RWPE2 (cell line): Measurements from ENCODE around the gene MFSD11.
"Not testable (repeated sequence)": the region's sequence is repeated elsewhere in the genome, so short reads cannot be mapped to it uniquely, and the experiment has no call there.

Experiments
- ATAC-seq: fragments of 200-7000 bp; cut with Tn5 transposase; 3 replicates; pipeline ENCODE4 v1.9.1; 2021; ENCODE audit warnings: low read depth
- DNase-seq: peaks from one replicate; pipeline ENCODE4 v3.0.0-alpha.2; 2020; ENCODE audit warnings: low spot score
- H3K27ac ChIP-seq: fragments of 450-650 bp; 2 replicates; pipeline ENCODE4 v1.5.1; 2017; ENCODE audit warnings: mild to moderate bottlenecking; ENCODE audit not compliant: poor library complexity, severe bottlenecking
- H3K27me3 ChIP-seq: fragments of 250-450 bp; sonication (Bioruptor Pico); 2 replicates; pipeline ENCODE4 v1.5.1; 2021; ENCODE audit warnings: mild to moderate bottlenecking, moderate library complexity; ENCODE audit not compliant: insufficient read depth, poor library complexity, severe bottlenecking
- H3K36me3 ChIP-seq: fragments of 250-450 bp; sonication (Bioruptor Pico); 2 replicates; pipeline ENCODE4 v1.5.1; 2020; ENCODE audit warnings: low read depth, mild to moderate bottlenecking, moderate library complexity
- H3K4me1 ChIP-seq: fragments of 250-450 bp; sonication (Bioruptor Pico); 2 replicates; pipeline ENCODE4 v1.5.1; 2021; ENCODE audit warnings: mild to moderate bottlenecking, moderate library complexity; ENCODE audit not compliant: insufficient read depth, poor library complexity, severe bottlenecking
- H3K4me3 ChIP-seq: fragments of 250-450 bp; sonication (Bioruptor Pico); 2 replicates; pipeline ENCODE4 v1.5.1; 2021; ENCODE audit warnings: mild to moderate bottlenecking, moderate library complexity; ENCODE audit not compliant: severe bottlenecking
- H3K9me3 ChIP-seq: fragments of 250-450 bp; sonication (Bioruptor Pico); 2 replicates; pipeline ENCODE4 v1.5.1; 2021; ENCODE audit warnings: mild to moderate bottlenecking, moderate library complexity; ENCODE audit not compliant: severe bottlenecking
- TF ChIP-seq, protein P1 (sequence below): fragments of 450-650 bp; IDR thresholded peaks from one replicate; pipeline ENCODE4 v1.5.1; 2017; ENCODE audit warnings: mild to moderate bottlenecking, moderate library complexity; ENCODE audit not compliant: poor library complexity, severe bottlenecking

The MFSD11 gene

DNA sequence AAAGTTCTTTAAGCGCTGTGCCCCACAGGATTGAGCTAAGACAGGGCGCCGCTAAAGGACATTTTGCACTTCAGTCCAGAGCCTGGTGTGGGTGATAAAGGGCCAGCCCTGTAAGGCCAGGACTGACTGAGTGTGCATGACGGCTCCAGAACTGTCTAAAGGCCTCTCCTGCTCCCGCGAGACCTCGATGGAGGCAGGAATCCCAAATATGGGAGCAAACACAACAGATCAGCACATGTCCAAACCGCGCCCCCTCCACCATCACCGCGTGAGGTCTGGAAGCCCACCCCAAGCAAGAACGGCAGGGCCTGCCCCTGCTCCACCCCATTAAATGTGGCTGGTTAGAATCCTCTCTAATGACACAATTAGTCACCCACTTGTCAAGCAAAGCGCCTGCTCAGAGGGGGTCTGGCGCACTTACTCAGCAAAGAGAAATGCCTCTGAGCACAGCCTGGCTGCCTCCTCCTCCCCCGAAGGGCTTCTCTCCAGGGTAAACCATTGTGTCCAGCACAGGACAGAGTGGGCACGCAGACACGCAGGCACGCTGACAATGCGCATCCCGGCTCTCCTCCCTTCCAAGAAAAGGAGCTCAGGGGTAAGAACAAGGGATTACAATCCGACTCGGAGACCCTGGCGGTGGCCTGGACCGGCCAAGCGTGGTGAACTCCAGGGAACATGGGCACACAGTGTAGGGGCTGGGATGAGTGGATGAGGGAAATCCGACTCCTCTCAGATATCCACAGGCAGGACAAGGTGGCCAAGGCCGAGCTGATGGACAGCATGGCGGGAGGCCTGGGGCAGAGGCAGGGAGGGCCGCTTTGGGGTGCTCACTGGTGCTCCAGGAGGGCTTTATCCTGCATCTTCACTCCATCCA, 28.6 kb upstream of the MFSD11 start:
- no peak for DNase-seq
- TF ChIP-seq, protein P1, sequence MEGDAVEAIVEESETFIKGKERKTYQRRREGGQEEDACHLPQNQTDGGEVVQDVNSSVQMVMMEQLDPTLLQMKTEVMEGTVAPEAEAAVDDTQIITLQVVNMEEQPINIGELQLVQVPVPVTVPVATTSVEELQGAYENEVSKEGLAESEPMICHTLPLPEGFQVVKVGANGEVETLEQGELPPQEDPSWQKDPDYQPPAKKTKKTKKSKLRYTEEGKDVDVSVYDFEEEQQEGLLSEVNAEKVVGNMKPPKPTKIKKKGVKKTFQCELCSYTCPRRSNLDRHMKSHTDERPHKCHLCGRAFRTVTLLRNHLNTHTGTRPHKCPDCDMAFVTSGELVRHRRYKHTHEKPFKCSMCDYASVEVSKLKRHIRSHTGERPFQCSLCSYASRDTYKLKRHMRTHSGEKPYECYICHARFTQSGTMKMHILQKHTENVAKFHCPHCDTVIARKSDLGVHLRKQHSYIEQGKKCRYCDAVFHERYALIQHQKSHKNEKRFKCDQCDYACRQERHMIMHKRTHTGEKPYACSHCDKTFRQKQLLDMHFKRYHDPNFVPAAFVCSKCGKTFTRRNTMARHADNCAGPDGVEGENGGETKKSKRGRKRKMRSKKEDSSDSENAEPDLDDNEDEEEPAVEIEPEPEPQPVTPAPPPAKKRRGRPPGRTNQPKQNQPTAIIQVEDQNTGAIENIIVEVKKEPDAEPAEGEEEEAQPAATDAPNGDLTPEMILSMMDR: no peak
- peak overlapping the region; percentile 57 for H3K27ac ChIP-seq

DNA sequence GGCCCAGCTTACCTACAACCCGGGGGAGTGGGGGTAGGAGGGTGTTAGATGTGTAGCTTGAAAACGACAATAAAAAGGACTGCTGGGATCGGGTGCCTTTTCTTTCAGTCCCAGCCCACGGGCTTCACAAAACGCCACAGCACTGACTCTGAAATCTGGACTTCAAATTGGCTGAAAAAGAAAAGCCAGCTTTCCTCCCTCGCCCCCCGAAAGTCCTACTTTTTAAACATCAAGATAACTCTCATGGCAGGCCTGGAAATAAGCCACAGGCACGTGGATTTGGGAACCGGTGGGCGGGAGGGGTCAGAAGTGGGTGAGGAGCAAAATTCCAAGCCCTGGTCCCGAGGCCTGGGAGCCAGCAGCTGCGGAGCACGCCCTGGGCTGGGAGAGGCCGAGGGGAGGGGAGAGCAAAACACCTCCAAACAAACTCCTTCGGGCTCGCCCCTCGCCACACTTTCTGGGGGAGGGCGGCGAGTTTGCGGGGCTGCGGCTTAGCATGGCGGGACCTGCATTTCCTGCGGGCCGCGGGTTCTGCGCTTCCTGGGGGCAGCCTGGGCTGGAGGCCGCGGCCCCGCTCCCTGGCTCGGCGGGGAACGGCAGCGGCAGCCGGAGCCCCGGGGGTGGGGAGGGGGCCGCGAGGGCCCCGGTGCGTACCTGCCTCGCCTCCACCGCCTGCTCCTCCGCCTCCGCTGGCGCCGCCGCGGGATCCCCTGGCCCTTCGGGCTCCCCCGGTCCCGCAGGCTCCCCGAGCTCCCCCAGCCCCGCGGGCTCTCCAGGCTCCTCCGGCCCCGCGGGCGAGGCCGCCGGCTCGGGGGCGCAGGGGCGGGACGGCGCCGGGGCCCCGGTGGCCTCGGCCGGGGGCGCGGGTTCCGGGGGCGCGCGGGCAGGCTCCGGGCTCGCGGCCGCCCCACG, 27.7 kb upstream of the MFSD11 start:
- not testable (repeated sequence) for H3K4me1 ChIP-seq, H3K27me3 ChIP-seq, DNase-seq, H3K9me3 ChIP-seq
- H3K4me3 ChIP-seq: peak overlapping the region; percentile 73
- H3K36me3 ChIP-seq: peaks cover 22% of the 10 kb centered on the region
- H3K27ac ChIP-seq: peak overlapping the region; percentile 57
- peak; percentile 46; the same call in 2 of the 3 replicates for ATAC-seq

More for the DNA sequence above, 28.6 kb upstream of the MFSD11 start:
- Histone ChIP-seq H3K4me1 (no peaks in the 10 kb centered on the region), H3K36me3 (peaks cover 13% of the 10 kb centered on the region), H3K4me3 (peak overlapping the region; percentile 73), H3K27me3 (no peaks in the 10 kb centered on the region), H3K9me3 (no peaks in the 10 kb centered on the region)
- peak; percentile 62 for ATAC-seq

DNA sequence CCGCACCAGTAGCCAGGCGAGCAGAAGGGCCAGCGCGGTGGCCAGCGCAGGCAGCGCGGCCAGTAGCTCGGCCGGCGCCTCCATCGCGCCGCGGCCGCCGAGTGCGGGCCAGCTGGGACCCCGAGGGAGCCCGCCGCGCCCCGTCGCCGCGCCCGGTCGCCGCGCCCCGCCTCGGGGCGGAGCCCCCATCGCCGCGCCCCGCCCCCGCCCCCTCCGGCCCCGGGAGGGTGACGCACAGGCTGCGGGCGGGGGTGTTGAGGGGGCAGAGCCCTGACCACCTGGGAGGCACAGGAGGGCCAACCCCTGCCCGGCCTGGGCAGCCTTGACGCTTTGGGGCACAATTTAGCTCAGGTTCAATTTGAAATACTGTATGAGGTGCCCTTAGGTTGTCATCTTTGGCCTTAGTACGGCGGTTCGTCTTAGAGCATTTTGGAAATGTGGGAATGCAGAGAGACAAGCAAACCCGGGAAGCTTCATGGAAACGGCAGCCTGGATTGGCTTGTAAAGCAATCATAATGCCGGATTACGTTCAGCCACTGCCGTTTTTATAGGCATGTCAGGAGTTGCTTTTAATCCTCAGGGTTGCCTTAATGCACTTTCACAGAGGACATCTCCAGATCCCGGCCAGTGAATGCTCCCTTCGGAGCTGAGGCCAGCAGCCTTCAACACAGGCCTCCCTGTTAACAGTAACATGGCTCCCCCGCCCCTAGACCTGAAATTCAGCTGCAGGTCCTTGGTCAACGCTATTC, 26.9 kb upstream of the MFSD11 start, which contains the start of gene MXRA7:
MXRA7 (minus strand) TSS at position 103 of the 749 bp plus-strand sequence; CDS start at position 84, 19 bp downstream.
- H3K4me3 ChIP-seq: peak within 1 kb of the TSS; percentile 73
- peak; percentile 60 for ATAC-seq

DNA sequence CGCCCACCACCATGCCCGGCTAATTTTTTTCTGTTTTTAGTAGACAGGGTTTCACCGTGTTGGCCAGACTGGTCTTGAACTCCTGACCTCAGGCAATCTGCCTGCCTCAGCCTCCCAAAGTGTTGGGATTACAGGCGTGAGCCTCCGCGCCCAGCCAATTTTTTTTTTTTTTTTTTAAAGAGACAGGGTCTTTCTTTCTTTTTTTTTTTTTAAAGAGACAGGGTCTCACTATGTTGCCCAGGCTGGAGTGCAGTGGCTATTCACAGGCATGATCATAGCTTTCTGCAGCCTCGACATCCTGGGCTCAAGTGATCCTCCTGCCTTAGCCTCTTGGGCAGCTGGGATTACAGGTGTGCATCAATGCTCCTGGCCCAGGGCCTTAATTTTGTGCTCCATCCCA, 25.6 kb upstream of the MFSD11 start:
- H3K4me3 ChIP-seq, DNase-seq, ATAC-seq, H3K27me3 ChIP-seq, H3K9me3 ChIP-seq, H3K27ac ChIP-seq: not testable (repeated sequence)
- Histone ChIP-seq H3K36me3 (peaks cover 43% of the 10 kb centered on the region), H3K4me1 (peaks cover 11% of the 10 kb centered on the region)

More for the DNA sequence above, 26.9 kb upstream of the MFSD11 start, which contains the start of gene MXRA7:
- no peaks in the 10 kb centered on the region for H3K4me1 ChIP-seq
- TF ChIP-seq, protein P1: no peak
- peak within 1 kb of the TSS; percentile 57 for H3K27ac ChIP-seq
- H3K27me3 ChIP-seq: no peaks in the 10 kb centered on the region
- DNase-seq: no peak
- H3K9me3 ChIP-seq: no peaks in the 10 kb centered on the region
- peaks cover 31% of the 10 kb centered on the region for H3K36me3 ChIP-seq

DNA sequence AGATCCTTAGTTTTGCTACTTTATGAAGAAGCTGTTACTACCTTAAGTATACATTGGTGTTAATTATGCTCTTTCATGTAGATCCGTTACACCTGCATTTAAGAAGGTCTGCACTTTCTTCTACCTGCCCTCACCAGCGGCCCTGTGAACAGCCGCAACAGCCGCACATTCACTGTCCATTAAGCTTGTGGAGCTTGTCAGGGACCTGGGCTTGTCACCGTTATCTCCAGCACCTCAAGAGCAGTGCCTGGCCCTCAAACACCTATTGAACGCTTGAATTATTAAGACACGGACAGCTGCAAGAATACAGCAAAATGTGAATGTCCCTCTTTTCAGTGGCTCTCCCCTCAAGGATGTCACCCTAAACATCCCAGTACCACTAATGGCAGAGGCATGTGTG, 24.2 kb upstream of the MFSD11 start:
- TF ChIP-seq, protein P1: no peak
- no peak for ATAC-seq

More for the DNA sequence above, 24.2 kb upstream of the MFSD11 start:
- peaks cover 58% of the 10 kb centered on the region for H3K36me3 ChIP-seq
- no peaks in the 10 kb centered on the region for H3K27me3 ChIP-seq
- DNase-seq: no peak
- H3K9me3 ChIP-seq: no peaks in the 10 kb centered on the region
- H3K27ac ChIP-seq: no peak overlapping the region
- H3K4me1 ChIP-seq: peaks cover 12% of the 10 kb centered on the region
- H3K4me3 ChIP-seq: no peak overlapping the region
